Urinary bladder (tissue), 4 donors: Measurements from ENCODE around the gene YPEL1. TPM values are rescaled to one million over a fixed set of nuclear protein-coding genes. Genes with fewer than 3 reads are reported as not detected.
A peak's percentile ranks its signal among the peaks of the same experiment; 100 is the strongest.

Experiments used
- DNase-seq: peaks from one replicate; pipeline ENCODE4 v3.0.0-alpha.2; 2015; ENCODE audit errors: extremely low spot score
- H3K27ac ChIP-seq: one replicate; pipeline ENCODE4 v1.5.1; 2013; ENCODE audit warnings: low read depth, mild to moderate bottlenecking, moderate library complexity
- H3K36me3 ChIP-seq: one replicate; pipeline ENCODE4 v1.6.1; 2013; ENCODE audit warnings: mild to moderate bottlenecking, moderate library complexity; ENCODE audit not compliant: insufficient read depth
- H3K4me1 ChIP-seq: one replicate; pipeline ENCODE4 v1.6.1; 2013; ENCODE audit warnings: mild to moderate bottlenecking, moderate library complexity; ENCODE audit not compliant: insufficient read depth
- H3K4me3 ChIP-seq: one replicate; pipeline ENCODE4 v1.5.1; 2013; ENCODE audit warnings: low read depth, low read length
- WGBS: extraction: QIAGEN DNeasy Blood & Tissue Kit; methylation state at CpG from one replicate; pipeline ENCODE4 v1.1.7; 2013; 5-methylcytosine and 5-hydroxymethylcytosine counted together
- polyA plus RNA-seq: library from polyadenylated mRNA; stranded (reverse); fragments of 200-250 nt; gene quantifications from one replicate; pipeline ENCODE4 v1.2.3, GENCODE V29; 2013
- small RNA-seq: library from RNA; depleted of rRNA; stranded (forward); fragments of <200 nt; gene quantifications from one replicate; pipeline ENCODE3, GENCODE V24; 2014
- total RNA-seq: library from RNA; depleted of rRNA; stranded (reverse); fragments of >200 nt; gene quantifications from one replicate; pipeline ENCODE4 v1.2.3, GENCODE V29; 2014
- donor health status: healthy with polysubstance abuse.
- donor health status: healthy.

Gene YPEL1
- total and polyA plus RNA-seq, 2 donors = 5.5 to 7.0 TPM

- Histone ChIP-seq H3K27ac (no peak overlapping the region), H3K4me3 (peak overlapping the region; percentile 35), H3K36me3 (no peaks in the 10 kb centered on the region), H3K4me1 (no peaks in the 10 kb centered on the region)
- DNase-seq = peak; percentile 63
- under 1% methylated on average over 44 of the region's 44 CpGs for WGBS
Observed at GRCh38 chr22:21652010-21652546, 83.5 kb downstream of the YPEL1 start.

- H3K4me3 ChIP-seq = peak overlapping the region; percentile 35
- H3K27ac ChIP-seq = no peak overlapping the region
- under 1% methylated on average over 29 of the region's 29 CpGs for WGBS
- H3K36me3 ChIP-seq = no peaks in the 10 kb centered on the region
- no peaks in the 10 kb centered on the region for H3K4me1 ChIP-seq
- DNase-seq = no peak
Observed at GRCh38 chr22:21651521-21652009, 84.0 kb downstream of the YPEL1 start.

GRCh38 chr22:21650823-21651520 lies 84.6 kb downstream of the YPEL1 start:
- no peaks in the 10 kb centered on the region for H3K36me3 ChIP-seq
- WGBS = 13% methylated on average over 6 of the region's 6 CpGs
- no peak for DNase-seq
- H3K4me3 ChIP-seq = peak overlapping the region; percentile 35
- no peaks in the 10 kb centered on the region for H3K4me1 ChIP-seq
- H3K27ac ChIP-seq = no peak overlapping the region

GRCh38 chr22:21650280-21650679 lies 85.3 kb downstream of the YPEL1 start:
- no peaks in the 10 kb centered on the region for H3K4me1 ChIP-seq
- DNase-seq = no peak
- no peaks in the 10 kb centered on the region for H3K36me3 ChIP-seq
- 95% methylated on average over 7 of the region's 7 CpGs for WGBS
- H3K4me3 ChIP-seq = no peak overlapping the region
- H3K27ac ChIP-seq = no peak overlapping the region

Small RNA genes within 50 kb of the gene (small RNA-seq; reads per million reads assigned to genes)
- gene MIR301B = 6.4 reads per million, percentile 92 among the genes with 10 or more reads in this experiment
- gene RN7SL280P = not detected

Other genes starting within 250 kb of the YPEL1 start
- gene RIMBP3C, start 184.3 kb downstream of the YPEL1 start, total RNA-seq = 0.26 TPM
- not detected for gene RIMBP3C, start 184.3 kb downstream of the YPEL1 start, polyA plus RNA-seq
- gene UBE2L3, start 168.1 kb downstream of the YPEL1 start, total RNA-seq = 32.4 TPM
- 55.6 TPM for gene UBE2L3, start 168.1 kb downstream of the YPEL1 start, polyA plus RNA-seq
- gene YDJC, start 105.8 kb downstream of the YPEL1 start, total RNA-seq = 3.7 TPM
- 26.4 TPM for gene YDJC, start 105.8 kb downstream of the YPEL1 start, polyA plus RNA-seq
- 0.53 TPM for gene CCDC116, start 103.0 kb downstream of the YPEL1 start, total RNA-seq
- gene CCDC116, start 103.0 kb downstream of the YPEL1 start, polyA plus RNA-seq = 0.37 TPM
- 5.1 TPM for gene SDF2L1, start 93.5 kb downstream of the YPEL1 start, total RNA-seq
- gene SDF2L1, start 93.5 kb downstream of the YPEL1 start, polyA plus RNA-seq = 58.0 TPM
- gene PPIL2, start 69.8 kb downstream of the YPEL1 start, total RNA-seq = 26.8 TPM
- 26.3 TPM for gene PPIL2, start 69.8 kb downstream of the YPEL1 start, polyA plus RNA-seq
- 72.9 TPM for gene MAPK1, start 131.9 kb upstream of the YPEL1 start, total RNA-seq
- gene MAPK1, start 131.9 kb upstream of the YPEL1 start, polyA plus RNA-seq = 39.2 TPM
- gene PPM1F, start 217.1 kb upstream of the YPEL1 start, total RNA-seq = 30.8 TPM
- gene PPM1F, start 217.1 kb upstream of the YPEL1 start, polyA plus RNA-seq = 35.4 TPM
- gene TOP3B, start 247.0 kb upstream of the YPEL1 start, total RNA-seq = 20.7 TPM
- gene TOP3B, start 247.0 kb upstream of the YPEL1 start, polyA plus RNA-seq = 12.6 TPM